Measurements from ENCODE around the gene UCK1. TPM values are rescaled to one million over a fixed set of nuclear protein-coding genes. Genes with fewer than 3 reads are reported as not detected.

The UCK1 gene
- total RNA-seq, 1 donor from 2014 or later, result 22.4 TPM

GRCh38 chr9:131475111-131475955 is 55.7 kb downstream of the UCK1 start:
- TF ChIP-seq CTCF (conservative IDR thresholded peaks at IDR 0.05; ENCODE audit: low read depth, low read length), result no peak
- DNase-seq (ENCODE audit: low read depth), result no peak
- H3K4me3 ChIP-seq (ENCODE audit: low read depth, low read length), result no peak overlapping the region

GRCh38 chr9:131474711-131475110 is 56.4 kb downstream of the UCK1 start:
- DNase-seq (ENCODE audit: low read depth), result no peak
- TF ChIP-seq CTCF (conservative IDR thresholded peaks at IDR 0.05; ENCODE audit: low read depth, low read length), result no peak

GRCh38 chr9:131473891-131474290 is 57.2 kb downstream of the UCK1 start:
- no peak overlapping the region for H3K4me3 ChIP-seq (ENCODE audit: low read depth, low read length)
- no peak for DNase-seq (ENCODE audit: low read depth)
- TF ChIP-seq CTCF (conservative IDR thresholded peaks at IDR 0.05; ENCODE audit: low read depth, low read length), result no peak

More at GRCh38 chr9:131474711-131475110, 56.4 kb downstream of the UCK1 start:
- H3K4me3 ChIP-seq (ENCODE audit: low read depth, low read length), result no peak overlapping the region

Other genes starting within 250 kb of the UCK1 start
- 0.65 and 2.2 TPM in 2 replicates for gene PLPP7, start 241.5 kb downstream of the UCK1 start, total RNA-seq
- gene PRRC2B, start 137.2 kb downstream of the UCK1 start, total RNA-seq, result 80.7 and 112 TPM in 2 replicates
- 20.9 and 22.4 TPM in 2 replicates for gene POMT1, start 28.3 kb downstream of the UCK1 start, total RNA-seq
- gene PRRT1B, start 14.3 kb upstream of the UCK1 start, total RNA-seq, result not detected in 2 replicates
- gene RAPGEF1, start 208.8 kb upstream of the UCK1 start, total RNA-seq, result 34.8 and 38.1 TPM in 2 replicates